Amniotic epithelial cell (primary cell): ENCODE data around the gene SLC22A2.

Experiments used
- DNase-seq: peaks from one replicate; pipeline ENCODE4 v3.0.0-alpha.2; 2010; ENCODE audit warnings: low read depth

The SLC22A2 gene

GRCh38 chr6:160273750-160274149 lies 15.1 kb upstream of the SLC22A2 start:
- DNase-seq, result no peak

GRCh38 chr6:160273196-160273595 lies 14.6 kb upstream of the SLC22A2 start:
- DNase-seq, result no peak

GRCh38 chr6:160272707-160273106 lies 14.1 kb upstream of the SLC22A2 start:
- DNase-seq, result no peak

- DNase-seq, result no peak
Observed at GRCh38 chr6:160270347-160270746, 11.7 kb upstream of the SLC22A2 start.

GRCh38 chr6:160269771-160270170 lies 11.2 kb upstream of the SLC22A2 start:
- DNase-seq, result no peak

GRCh38 chr6:160269023-160269521 lies 10.5 kb upstream of the SLC22A2 start:
- no peak for DNase-seq

GRCh38 chr6:160267102-160267501 lies 8.5 kb upstream of the SLC22A2 start:
- DNase-seq, result no peak

GRCh38 chr6:160265869-160266476 lies 7.4 kb upstream of the SLC22A2 start:
- DNase-seq, result no peak

GRCh38 chr6:160264061-160264612 lies 5.5 kb upstream of the SLC22A2 start:
- DNase-seq, result no peak

GRCh38 chr6:160263196-160263939 lies 4.7 kb upstream of the SLC22A2 start:
- no peak for DNase-seq

GRCh38 chr6:160261991-160262680 lies 3.5 kb upstream of the SLC22A2 start:
- DNase-seq, result peak; percentile 37

GRCh38 chr6:160260803-160261450 lies 2.3 kb upstream of the SLC22A2 start:
- peak; percentile 57 for DNase-seq

- no peak for DNase-seq
Observed at GRCh38 chr6:160260367-160260766, 1.7 kb upstream of the SLC22A2 start.

- DNase-seq, result peak; percentile 35
Observed at GRCh38 chr6:160259598-160259997, 977 bp upstream of the SLC22A2 start.

- DNase-seq, result no peak
Observed at GRCh38 chr6:160259143-160259425, 463 bp upstream of the SLC22A2 start.

- DNase-seq, result no peak
Observed at GRCh38 chr6:160256445-160256844, 2.2 kb downstream of the SLC22A2 start.

- DNase-seq, result no peak
Observed at GRCh38 chr6:160254467-160255312, 3.9 kb downstream of the SLC22A2 start.

- DNase-seq, result no peak
Observed at GRCh38 chr6:160253714-160254113, 4.9 kb downstream of the SLC22A2 start.

GRCh38 chr6:160253292-160253691 lies 5.3 kb downstream of the SLC22A2 start:
- DNase-seq, result no peak

GRCh38 chr6:160252073-160252813 lies 6.4 kb downstream of the SLC22A2 start:
- DNase-seq, result no peak

GRCh38 chr6:160249671-160250070 lies 8.9 kb downstream of the SLC22A2 start:
- DNase-seq, result no peak
